Parathyroid adenoma (tissue), 2 donors: ENCODE measurements around the gene IL23R.

Experiments
- H2AFZ ChIP-seq: fragments of 300-600 bp; sonication (generic); one replicate; pipeline ENCODE4 v1.7.0; 2017; ENCODE audit warnings: antibody characterized with exemption, mild to moderate bottlenecking
- H3K27ac ChIP-seq: fragments of 300-600 bp; sonication (generic); one replicate; pipeline ENCODE4 v1.7.0; 2017
- H3K27me3 ChIP-seq: fragments of 300-600 bp; sonication (generic); one replicate; pipeline ENCODE4 v1.7.0; 2017; ENCODE audit warnings: low read length; ENCODE audit not compliant: control insufficient read depth, insufficient read depth
- H3K36me3 ChIP-seq: fragments of 300-600 bp; sonication (generic); one replicate; pipeline ENCODE4 v1.7.0; 2017; ENCODE audit warnings: low read length; ENCODE audit not compliant: control insufficient read depth, insufficient read depth
- H3K4me1 ChIP-seq: fragments of 300-600 bp; sonication (generic); one replicate; pipeline ENCODE4 v1.7.0; 2017; ENCODE audit warnings: control low read depth
- H3K4me2 ChIP-seq: fragments of 300-600 bp; sonication (generic); one replicate; pipeline ENCODE4 v1.7.0; 2017; ENCODE audit warnings: low read length
- H3K4me3 ChIP-seq: fragments of 300-600 bp; sonication (generic); one replicate; pipeline ENCODE4 v1.7.0; 2017; ENCODE audit warnings: low read depth, low read length
- H3K79me2 ChIP-seq: fragments of 300-600 bp; sonication (generic); one replicate; pipeline ENCODE4 v1.7.0; 2017; ENCODE audit warnings: control low read depth
- H3K9ac ChIP-seq: fragments of 300-600 bp; sonication (generic); one replicate; pipeline ENCODE4 v1.7.0; 2017; ENCODE audit warnings: mild to moderate bottlenecking
- H3K9me3 ChIP-seq: fragments of 300-600 bp; sonication (generic); one replicate; pipeline ENCODE4 v1.7.0; 2017; ENCODE audit warnings: low read length; ENCODE audit not compliant: control insufficient read depth
- TF ChIP-seq, protein P1 (sequence below): fragments of 300-600 bp; sonication (generic); IDR thresholded peaks from one replicate; pipeline ENCODE4 v1.7.0; 2017; ENCODE audit warnings: antibody characterized with exemption, mild to moderate bottlenecking
- donor health status: primary hyperparathyroidism.

IL23R gene

DNA sequence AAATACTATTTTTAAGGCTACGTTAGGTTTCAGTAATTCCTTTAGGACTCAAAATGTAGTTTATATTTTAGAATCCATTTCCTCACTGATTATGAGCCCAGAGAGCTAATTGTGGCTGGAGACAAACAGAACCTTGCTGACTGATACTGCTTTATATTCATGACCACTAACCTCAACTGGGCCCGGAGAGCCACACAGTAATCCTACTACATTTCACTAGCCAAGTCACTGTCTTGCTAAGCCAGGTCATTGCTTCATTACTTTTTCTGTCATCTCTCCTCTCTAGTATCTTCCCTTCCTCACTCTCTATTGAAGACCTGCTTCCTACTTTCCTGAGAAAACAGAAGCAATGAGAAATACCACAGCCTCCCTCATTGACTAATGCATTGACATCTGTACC is 24.7 kb downstream of the IL23R start:
- Histone ChIP-seq H3K27ac (no peak overlapping the region), H3K36me3 (no peaks in the 10 kb centered on the region), H3K4me3 (no peak overlapping the region), H3K9me3 (no peaks in the 10 kb centered on the region), H3K4me2 (no peak overlapping the region), H3K27me3 (no peaks in the 10 kb centered on the region), H3K9ac (no peak overlapping the region), H2AFZ (no peak overlapping the region), H3K4me1 (peaks cover 2% of the 10 kb centered on the region), H3K79me2 (no peaks in the 10 kb centered on the region)
- TF ChIP-seq, protein P1, sequence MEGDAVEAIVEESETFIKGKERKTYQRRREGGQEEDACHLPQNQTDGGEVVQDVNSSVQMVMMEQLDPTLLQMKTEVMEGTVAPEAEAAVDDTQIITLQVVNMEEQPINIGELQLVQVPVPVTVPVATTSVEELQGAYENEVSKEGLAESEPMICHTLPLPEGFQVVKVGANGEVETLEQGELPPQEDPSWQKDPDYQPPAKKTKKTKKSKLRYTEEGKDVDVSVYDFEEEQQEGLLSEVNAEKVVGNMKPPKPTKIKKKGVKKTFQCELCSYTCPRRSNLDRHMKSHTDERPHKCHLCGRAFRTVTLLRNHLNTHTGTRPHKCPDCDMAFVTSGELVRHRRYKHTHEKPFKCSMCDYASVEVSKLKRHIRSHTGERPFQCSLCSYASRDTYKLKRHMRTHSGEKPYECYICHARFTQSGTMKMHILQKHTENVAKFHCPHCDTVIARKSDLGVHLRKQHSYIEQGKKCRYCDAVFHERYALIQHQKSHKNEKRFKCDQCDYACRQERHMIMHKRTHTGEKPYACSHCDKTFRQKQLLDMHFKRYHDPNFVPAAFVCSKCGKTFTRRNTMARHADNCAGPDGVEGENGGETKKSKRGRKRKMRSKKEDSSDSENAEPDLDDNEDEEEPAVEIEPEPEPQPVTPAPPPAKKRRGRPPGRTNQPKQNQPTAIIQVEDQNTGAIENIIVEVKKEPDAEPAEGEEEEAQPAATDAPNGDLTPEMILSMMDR: no peak

DNA sequence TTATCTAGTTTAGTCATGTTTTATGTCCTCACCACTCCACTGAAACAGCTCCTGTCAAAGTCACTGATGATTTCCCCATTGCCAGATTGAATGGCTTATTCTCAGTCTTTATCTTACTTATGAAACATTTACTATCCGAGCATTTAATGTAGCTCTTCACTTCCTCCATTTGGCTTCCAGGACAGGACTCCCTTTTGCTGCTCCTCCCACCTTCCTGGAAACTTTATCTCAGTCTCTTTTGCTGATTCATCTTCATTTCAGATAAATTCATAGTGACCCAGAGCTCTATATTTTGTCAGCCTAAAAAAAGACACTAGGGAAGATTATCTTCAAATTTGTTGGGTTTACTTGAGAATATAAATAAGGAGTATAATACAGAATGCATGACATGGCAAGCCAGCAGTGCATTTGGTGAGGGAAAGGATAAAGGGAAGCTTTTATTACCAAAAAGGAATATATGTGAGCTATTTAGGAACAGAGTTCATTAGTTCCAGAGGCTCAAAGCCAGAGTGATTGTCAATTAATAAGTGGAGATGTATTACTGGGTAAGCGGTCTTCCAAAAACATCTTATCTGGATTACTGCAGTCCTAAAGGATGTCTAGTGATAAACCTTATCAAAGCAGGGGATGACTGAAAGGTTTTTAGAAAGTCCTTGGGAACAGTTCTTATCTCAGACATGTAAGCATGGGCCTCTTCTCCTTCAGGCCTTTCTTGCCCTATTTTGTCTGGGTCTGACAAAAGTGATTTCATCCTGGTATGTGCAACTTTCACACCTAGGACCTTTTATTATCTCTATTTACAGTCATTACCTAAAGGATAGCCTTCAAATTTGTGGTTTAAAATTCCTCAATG is 25.6 kb downstream of the IL23R start:
- TF ChIP-seq, protein P1: no peak
- H3K9ac ChIP-seq: no peak overlapping the region
- no peak overlapping the region for H3K27ac ChIP-seq
- no peak overlapping the region for H3K4me3 ChIP-seq
- H3K9me3 ChIP-seq: no peaks in the 10 kb centered on the region
- peak overlapping the region; percentile 46 for H2AFZ ChIP-seq
- H3K4me1 ChIP-seq: peaks cover 2% of the 10 kb centered on the region
- H3K27me3 ChIP-seq: no peaks in the 10 kb centered on the region
- H3K79me2 ChIP-seq: no peaks in the 10 kb centered on the region
- no peaks in the 10 kb centered on the region for H3K36me3 ChIP-seq
- H3K4me2 ChIP-seq: no peak overlapping the region

DNA sequence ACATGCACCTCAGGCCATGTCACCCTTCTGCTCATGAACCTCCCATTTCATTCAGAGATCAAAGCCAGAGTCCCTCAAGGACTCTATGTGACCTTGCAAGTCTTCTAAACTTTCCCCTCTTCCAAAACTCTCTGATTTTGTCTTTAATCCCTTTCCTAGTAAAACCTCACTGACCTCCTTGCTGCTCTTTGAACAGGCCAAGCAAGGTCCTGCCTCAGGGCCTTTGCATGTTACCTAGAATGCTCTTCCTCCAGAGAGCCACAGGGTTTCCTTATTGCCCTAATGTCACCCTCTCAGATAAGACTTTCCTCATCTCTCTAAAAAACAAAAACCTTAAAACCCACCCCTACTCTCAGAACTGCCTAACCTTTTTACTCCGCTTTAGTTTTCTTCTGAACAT is 26.6 kb downstream of the IL23R start:
- no peak overlapping the region for H3K4me3 ChIP-seq
- H3K27ac ChIP-seq: no peak overlapping the region
- no peaks in the 10 kb centered on the region for H3K27me3 ChIP-seq
- no peak overlapping the region for H2AFZ ChIP-seq
- TF ChIP-seq, protein P1: no peak
- no peaks in the 10 kb centered on the region for H3K36me3 ChIP-seq
- no peak overlapping the region for H3K9ac ChIP-seq
- no peak overlapping the region for H3K4me2 ChIP-seq
- H3K79me2 ChIP-seq: no peaks in the 10 kb centered on the region
- peaks cover 2% of the 10 kb centered on the region for H3K4me1 ChIP-seq
- H3K9me3 ChIP-seq: no peaks in the 10 kb centered on the region

DNA sequence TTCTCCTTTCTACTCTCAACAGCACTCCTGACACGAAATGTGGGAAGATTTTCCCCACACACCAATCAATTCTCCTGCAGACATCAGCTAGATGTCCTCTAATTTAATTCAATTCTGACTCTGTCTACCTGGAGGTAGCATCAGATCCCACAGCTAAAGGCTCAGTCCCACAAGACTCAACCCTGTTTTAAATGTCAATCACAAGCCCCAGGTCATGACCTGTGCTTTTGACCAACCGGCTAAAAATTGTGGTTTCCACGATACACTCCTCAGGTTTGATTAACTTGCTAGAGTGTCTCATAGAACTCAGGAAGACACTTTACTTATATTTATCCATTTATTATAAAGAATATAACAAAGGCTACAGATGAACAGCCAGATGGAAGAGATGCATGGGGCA is 27.4 kb downstream of the IL23R start:
- Histone ChIP-seq H3K36me3 (no peaks in the 10 kb centered on the region), H3K9ac (no peak overlapping the region), H3K27me3 (no peaks in the 10 kb centered on the region), H3K27ac (no peak overlapping the region), H3K4me1 (peaks cover 2% of the 10 kb centered on the region), H3K4me3 (no peak overlapping the region), H3K79me2 (no peaks in the 10 kb centered on the region), H2AFZ (no peak overlapping the region), H3K9me3 (no peaks in the 10 kb centered on the region), H3K4me2 (no peak overlapping the region)
- TF ChIP-seq, protein P1: no peak
